HUES64 (cell line): ENCODE measurements around the gene SLC12A3.
"Not testable (repeated sequence)": the region's sequence is repeated elsewhere in the genome, so short reads cannot be mapped to it uniquely, and the experiment has no call there.

Experiments used
- H3K27ac ChIP-seq: 2 replicates; pipeline ENCODE4 v1.7.0; 2013; ENCODE audit warnings: low read depth, low read length, inconsistent platforms
- H3K27me3 ChIP-seq: 2 replicates; pipeline ENCODE4 v1.6.1; 2013; ENCODE audit warnings: mild to moderate bottlenecking, low read length; ENCODE audit not compliant: insufficient read depth
- H3K36me3 ChIP-seq: 2 replicates; pipeline ENCODE4 v1.6.1; 2013; ENCODE audit warnings: mild to moderate bottlenecking, low read length; ENCODE audit not compliant: insufficient read depth
- H3K4me1 ChIP-seq: 2 replicates; pipeline ENCODE4 v1.6.1; 2013; ENCODE audit warnings: mild to moderate bottlenecking, low read length, moderate library complexity; ENCODE audit not compliant: insufficient read depth
- H3K4me3 ChIP-seq: 2 replicates; pipeline ENCODE4 v1.5.1; 2013; ENCODE audit warnings: mild to moderate bottlenecking, low read length, moderate library complexity
- H3K9ac ChIP-seq: 2 replicates; pipeline ENCODE4 v1.6.1; 2013; ENCODE audit warnings: mild to moderate bottlenecking, low read depth, low read length
- H3K9me3 ChIP-seq: 2 replicates; pipeline ENCODE4 v1.6.1; 2013; ENCODE audit warnings: low read depth, low read length; ENCODE audit not compliant: insufficient read depth
- WGBS: fragments of 150-250, 120-280 bp; methylation state at CpG from one replicate; pipeline ENCODE4 v1.1.7; 2013; ENCODE audit warnings: missing lambda C conversion rate; 5-methylcytosine and 5-hydroxymethylcytosine counted together

SLC12A3 gene

GRCh38 chr16:56930486-56931270 lies 65.7 kb downstream of the SLC12A3 start:
- no peaks in the 10 kb centered on the region for H3K9me3 ChIP-seq
- 83% methylated on average over 14 of the region's 15 CpGs for WGBS
- H3K4me1 ChIP-seq = peaks cover 20% of the 10 kb centered on the region
- H3K27me3 ChIP-seq = no peaks in the 10 kb centered on the region
- no peak overlapping the region for H3K4me3 ChIP-seq
- H3K9ac ChIP-seq = peak overlapping the region; percentile 94; the same call in 1 of the 2 replicates
- H3K27ac ChIP-seq = no peak overlapping the region
- peaks cover 17% of the 10 kb centered on the region for H3K36me3 ChIP-seq

- peak overlapping the region; percentile 94 for H3K9ac ChIP-seq
- peaks cover 24% of the 10 kb centered on the region for H3K36me3 ChIP-seq
- H3K4me3 ChIP-seq = peak overlapping the region; percentile 81
- peak overlapping the region; percentile 86 for H3K27ac ChIP-seq
- no peaks in the 10 kb centered on the region for H3K27me3 ChIP-seq
- peaks cover 20% of the 10 kb centered on the region for H3K4me1 ChIP-seq
- 49% methylated on average over 24 of the region's 25 CpGs for WGBS
- no peaks in the 10 kb centered on the region for H3K9me3 ChIP-seq
Measured at GRCh38 chr16:56931271-56931891, 66.4 kb downstream of the SLC12A3 start.

- peak within 1 kb of the TSS; percentile 86 for H3K27ac ChIP-seq
- under 1% methylated on average over 83 of the region's 83 CpGs for WGBS
- H3K36me3 ChIP-seq = peaks cover 32% of the 10 kb centered on the region
- no peaks in the 10 kb centered on the region for H3K9me3 ChIP-seq
- peak within 1 kb of the TSS; percentile 94 for H3K9ac ChIP-seq
- peak within 1 kb of the TSS; percentile 81 for H3K4me3 ChIP-seq
- no peaks in the 10 kb centered on the region for H3K27me3 ChIP-seq
- peaks cover 20% of the 10 kb centered on the region for H3K4me1 ChIP-seq
Measured at GRCh38 chr16:56931892-56932720, 67.1 kb downstream of the SLC12A3 start, which contains the start of gene HERPUD1. Gene HERPUD1 (plus strand): TSS chr16:56932142. CDS start chr16:56932245, 103 bp downstream.

GRCh38 chr16:56932721-56933619 lies 68.0 kb downstream of the SLC12A3 start:
- 7% methylated on average over 24 of the region's 25 CpGs for WGBS
- H3K27ac ChIP-seq = no peak overlapping the region; the same call in 1 of the 2 replicates
- H3K36me3 ChIP-seq = peaks cover 40% of the 10 kb centered on the region

GRCh38 chr16:56933828-56934598 lies 69.0 kb downstream of the SLC12A3 start:
- peaks cover 20% of the 10 kb centered on the region for H3K4me1 ChIP-seq
- no peaks in the 10 kb centered on the region for H3K27me3 ChIP-seq
- WGBS = 78% methylated on average over 7 of the region's 8 CpGs
- no peaks in the 10 kb centered on the region for H3K9me3 ChIP-seq
- peaks cover 49% of the 10 kb centered on the region for H3K36me3 ChIP-seq
- no peak overlapping the region for H3K9ac ChIP-seq
- no peak overlapping the region for H3K27ac ChIP-seq
- H3K4me3 ChIP-seq = peak overlapping the region; percentile 81

More at GRCh38 chr16:56932721-56933619, 68.0 kb downstream of the SLC12A3 start:
- Histone ChIP-seq H3K4me1 (peaks cover 20% of the 10 kb centered on the region), H3K9ac (peak overlapping the region; percentile 94), H3K27me3 (no peaks in the 10 kb centered on the region), H3K4me3 (peak overlapping the region; percentile 81), H3K9me3 (no peaks in the 10 kb centered on the region)

GRCh38 chr16:56934599-56935145 lies 69.7 kb downstream of the SLC12A3 start:
- not testable (repeated sequence) for H3K27me3 ChIP-seq, H3K9me3 ChIP-seq, H3K27ac ChIP-seq, H3K9ac ChIP-seq
- peaks cover 56% of the 10 kb centered on the region for H3K36me3 ChIP-seq
- WGBS = 93% methylated on average over 7 of the region's 8 CpGs
- peak overlapping the region; percentile 81; the same call in 1 of the 2 replicates for H3K4me3 ChIP-seq
- peaks cover 20% of the 10 kb centered on the region for H3K4me1 ChIP-seq

- H3K9me3 ChIP-seq = no peaks in the 10 kb centered on the region
- 92% methylated on average over 5 of the region's 5 CpGs for WGBS
- peaks cover 61% of the 10 kb centered on the region for H3K36me3 ChIP-seq
- H3K9ac ChIP-seq = no peak overlapping the region
- no peak overlapping the region for H3K4me3 ChIP-seq
- H3K27ac ChIP-seq = no peak overlapping the region
- peaks cover 20% of the 10 kb centered on the region for H3K4me1 ChIP-seq
- no peaks in the 10 kb centered on the region for H3K27me3 ChIP-seq
Measured at GRCh38 chr16:56935201-56935600, 70.2 kb downstream of the SLC12A3 start.

GRCh38 chr16:56936491-56936890 lies 71.5 kb downstream of the SLC12A3 start:
- Histone ChIP-seq H3K27me3 (no peaks in the 10 kb centered on the region), H3K9ac (no peak overlapping the region), H3K36me3 (peaks cover 74% of the 10 kb centered on the region), H3K4me3 (no peak overlapping the region), H3K9me3 (no peaks in the 10 kb centered on the region), H3K4me1 (peaks cover 17% of the 10 kb centered on the region), H3K27ac (no peak overlapping the region)
- WGBS = 93% methylated on average over 4 of the region's 5 CpGs

- no peaks in the 10 kb centered on the region for H3K27me3 ChIP-seq
- H3K27ac ChIP-seq = no peak overlapping the region
- H3K9ac ChIP-seq = no peak overlapping the region
- H3K4me3 ChIP-seq = no peak overlapping the region
- no peaks in the 10 kb centered on the region for H3K9me3 ChIP-seq
- 93% methylated on average over 4 of the region's 5 CpGs for WGBS
- H3K36me3 ChIP-seq = peaks cover 78% of the 10 kb centered on the region
- peaks cover 16% of the 10 kb centered on the region for H3K4me1 ChIP-seq
Measured at GRCh38 chr16:56936950-56937349, 71.9 kb downstream of the SLC12A3 start.
